Natural killer cell treated with Interleukin-12 subunit alpha and Interleukin-12 subunit beta and Interleukin-15 and Interleukin-18, amount 100 ng/mL, for 72 hours (primary cell): ENCODE results near the gene DEPDC5. TPM values are rescaled to one million over a fixed set of nuclear protein-coding genes. Genes with fewer than 3 reads are reported as not detected.
A peak's percentile ranks its signal among the peaks of the same experiment; 100 is the strongest.

Source experiments
- ATAC-seq, 2 donors: fragments of 150-1000 bp; cut with Tn5 transposase in 1 of 2; sonication (Bioruptor Pico), chemical (Tn5 transposase) in 1 of 2; 2 replicates each; pipeline ENCODE4 v1.10.0; 2021
- DNase-seq: peaks from one replicate; pipeline ENCODE4 v3.0.0; 2022; ENCODE audit warnings: low spot score
- H3K27ac Mint-ChIP-seq, 2 donors: 1 replicate in 1 of 2; 2 replicates in 1 of 2; pipeline ENCODE4 v1.8.0; 2022; ENCODE audit warnings: mixed read lengths in 2 of 2, mild to moderate bottlenecking in 1 of 2, moderate library complexity in 1 of 2
- H3K27me3 Mint-ChIP-seq, 2 donors: 1 replicate in 1 of 2; 2 replicates in 1 of 2; pipeline ENCODE4 v1.8.0; 2022; ENCODE audit warnings: mixed read lengths in 2 of 2
- H3K36me3 Mint-ChIP-seq: one replicate; pipeline ENCODE4 v1.8.0; 2022; ENCODE audit warnings: mixed read lengths
- H3K4me1 Mint-ChIP-seq, 2 donors: 1 replicate in 1 of 2; 2 replicates in 1 of 2; pipeline ENCODE4 v1.8.0; 2022; ENCODE audit warnings: low read depth in 2 of 2, mixed read lengths in 2 of 2, mild to moderate bottlenecking in 1 of 2
- H3K4me3 Mint-ChIP-seq: one replicate; pipeline ENCODE4 v1.8.0; 2022; ENCODE audit warnings: mixed read lengths
- H3K9me3 Mint-ChIP-seq: 2 replicates; pipeline ENCODE4 v1.8.0; 2022; ENCODE audit warnings: mixed read lengths
- total RNA-seq, 2 donors: library from RNA; stranded (reverse); gene quantifications; one replicate each; pipeline ENCODE4 v1.2.3, GENCODE V29; 2022

The DEPDC5 gene
- total RNA-seq, 2 donors from 2014 or later: 33.8 to 69.3 TPM

- peak; percentile 72 for DNase-seq
- Mint-ChIP-seq H3K4me3 (peak overlapping the region; percentile 89), H3K27me3 (no peaks in the 10 kb centered on the region), H3K4me1 (peaks cover 13 to 15% of the 10 kb centered on the region in 2 donors), H3K27ac (no peak overlapping the region), H3K36me3 (peaks cover 6% of the 10 kb centered on the region), H3K9me3 (no peaks in the 10 kb centered on the region)
- peak; percentile 43 to 52 for ATAC-seq
Observed at GRCh38 chr22:31944700-31945442, 191.1 kb downstream of the DEPDC5 start.

GRCh38 chr22:31945443-31945855 is 191.6 kb downstream of the DEPDC5 start:
- ATAC-seq (no peak), DNase-seq (no peak)
- no peak overlapping the region for H3K27ac Mint-ChIP-seq
- peaks cover 6% of the 10 kb centered on the region for H3K36me3 Mint-ChIP-seq
- H3K27me3 Mint-ChIP-seq: no peaks in the 10 kb centered on the region
- H3K9me3 Mint-ChIP-seq: no peaks in the 10 kb centered on the region
- peaks cover 15 to 16% of the 10 kb centered on the region in 2 donors for H3K4me1 Mint-ChIP-seq
- no peak overlapping the region for H3K4me3 Mint-ChIP-seq

- H3K4me1 Mint-ChIP-seq: peaks cover 18 to 22% of the 10 kb centered on the region in 2 donors
- H3K4me3 Mint-ChIP-seq: no peak overlapping the region
- no peak overlapping the region for H3K27ac Mint-ChIP-seq
- H3K27me3 Mint-ChIP-seq: no peaks in the 10 kb centered on the region
- no peak for ATAC-seq
- no peaks in the 10 kb centered on the region for H3K9me3 Mint-ChIP-seq
- peaks cover 6% of the 10 kb centered on the region for H3K36me3 Mint-ChIP-seq
- no peak for DNase-seq
Observed at GRCh38 chr22:31945971-31946680, 192.3 kb downstream of the DEPDC5 start.

- no peak for ATAC-seq
- H3K9me3 Mint-ChIP-seq: no peaks in the 10 kb centered on the region
- no peaks in the 10 kb centered on the region for H3K27me3 Mint-ChIP-seq
- H3K27ac Mint-ChIP-seq: peak overlapping the region in 1 of 2 donors; percentile 13
- H3K36me3 Mint-ChIP-seq: peaks cover 6% of the 10 kb centered on the region
- H3K4me3 Mint-ChIP-seq: no peak overlapping the region
- no peak for DNase-seq
- H3K4me1 Mint-ChIP-seq: peaks cover 25 to 34% of the 10 kb centered on the region in 2 donors
Observed at GRCh38 chr22:31947296-31947695, 193.5 kb downstream of the DEPDC5 start.

GRCh38 chr22:31948002-31948401 is 194.2 kb downstream of the DEPDC5 start:
- Mint-ChIP-seq H3K36me3 (peaks cover 6% of the 10 kb centered on the region), H3K4me3 (no peak overlapping the region), H3K4me1 (peaks cover 25 to 40% of the 10 kb centered on the region in 2 donors), H3K27ac (no peak overlapping the region), H3K27me3 (no peaks in the 10 kb centered on the region), H3K9me3 (no peaks in the 10 kb centered on the region)
- DNase-seq: no peak
- no peak for ATAC-seq

GRCh38 chr22:31950226-31950625 is 196.4 kb downstream of the DEPDC5 start:
- H3K4me1 Mint-ChIP-seq: peaks cover 41 to 62% of the 10 kb centered on the region in 2 donors
- no peaks in the 10 kb centered on the region for H3K9me3 Mint-ChIP-seq
- H3K27me3 Mint-ChIP-seq: no peaks in the 10 kb centered on the region
- no peak overlapping the region for H3K4me3 Mint-ChIP-seq
- no peak overlapping the region for H3K27ac Mint-ChIP-seq
- no peak for ATAC-seq
- DNase-seq: no peak
- peaks cover 6% of the 10 kb centered on the region for H3K36me3 Mint-ChIP-seq

GRCh38 chr22:31951194-31952093 is 197.6 kb downstream of the DEPDC5 start:
- Mint-ChIP-seq H3K4me3 (peak overlapping the region; percentile 38), H3K9me3 (no peaks in the 10 kb centered on the region), H3K36me3 (peaks cover 14% of the 10 kb centered on the region), H3K4me1 (peaks cover 47 to 63% of the 10 kb centered on the region in 2 donors), H3K27ac (peak overlapping the region; percentile 46 to 52), H3K27me3 (no peaks in the 10 kb centered on the region)
- ATAC-seq: peak; percentile 86 to 87
- DNase-seq: no peak

- H3K9me3 Mint-ChIP-seq: no peaks in the 10 kb centered on the region
- H3K4me3 Mint-ChIP-seq: peak overlapping the region; percentile 38
- ATAC-seq (no peak), DNase-seq (no peak)
- H3K4me1 Mint-ChIP-seq: peaks cover 46 to 66% of the 10 kb centered on the region in 2 donors
- peak overlapping the region; percentile 46 to 52 for H3K27ac Mint-ChIP-seq
- no peaks in the 10 kb centered on the region for H3K27me3 Mint-ChIP-seq
- peaks cover 20% of the 10 kb centered on the region for H3K36me3 Mint-ChIP-seq
Observed at GRCh38 chr22:31952094-31952401, 198.2 kb downstream of the DEPDC5 start.

- Mint-ChIP-seq H3K36me3 (peaks cover 20% of the 10 kb centered on the region), H3K4me1 (peaks cover 42 to 62% of the 10 kb centered on the region in 2 donors), H3K27me3 (no peaks in the 10 kb centered on the region), H3K27ac (peak overlapping the region in 1 of 2 donors; percentile 46), H3K9me3 (no peaks in the 10 kb centered on the region), H3K4me3 (no peak overlapping the region)
- no peak for ATAC-seq
- no peak for DNase-seq
Observed at GRCh38 chr22:31952472-31952871, 198.7 kb downstream of the DEPDC5 start.

- peak overlapping the region; percentile 29 to 66 for H3K27ac Mint-ChIP-seq
- ATAC-seq (no peak), DNase-seq (no peak)
- H3K27me3 Mint-ChIP-seq: no peaks in the 10 kb centered on the region
- H3K36me3 Mint-ChIP-seq: peaks cover 22% of the 10 kb centered on the region
- H3K4me3 Mint-ChIP-seq: peak overlapping the region; percentile 56
- H3K9me3 Mint-ChIP-seq: no peaks in the 10 kb centered on the region
- peaks cover 42 to 56% of the 10 kb centered on the region in 2 donors for H3K4me1 Mint-ChIP-seq
Observed at GRCh38 chr22:31953261-31953660, 199.4 kb downstream of the DEPDC5 start.

- DNase-seq (no peak), ATAC-seq (no peak)
- H3K4me1 Mint-ChIP-seq: peaks cover 50 to 60% of the 10 kb centered on the region in 2 donors
- no peaks in the 10 kb centered on the region for H3K27me3 Mint-ChIP-seq
- H3K36me3 Mint-ChIP-seq: peaks cover 22% of the 10 kb centered on the region
- H3K9me3 Mint-ChIP-seq: no peaks in the 10 kb centered on the region
- H3K4me3 Mint-ChIP-seq: no peak overlapping the region
- H3K27ac Mint-ChIP-seq: peak overlapping the region; percentile 40 to 68
Observed at GRCh38 chr22:31954535-31955523, 201.0 kb downstream of the DEPDC5 start.

- Mint-ChIP-seq H3K36me3 (peaks cover 22% of the 10 kb centered on the region), H3K27me3 (no peaks in the 10 kb centered on the region), H3K4me3 (no peak overlapping the region), H3K27ac (peak overlapping the region in 1 of 2 donors; percentile 68), H3K4me1 (peaks cover 45 to 48% of the 10 kb centered on the region in 2 donors), H3K9me3 (no peaks in the 10 kb centered on the region)
- no peak for DNase-seq
- no peak for ATAC-seq
Observed at GRCh38 chr22:31956360-31956759, 202.5 kb downstream of the DEPDC5 start.
